ENCODE results near the gene TMEM37. TPM values are rescaled to one million over a fixed set of nuclear protein-coding genes. Genes with fewer than 3 reads are reported as not detected.

TMEM37 gene
- total and polyA plus RNA-seq, 2 of the 8 experiments (the other 6 are each of a cell fraction or from before 2014, with no cell fraction given), result 11.0 to 16.2 TPM

DNA sequence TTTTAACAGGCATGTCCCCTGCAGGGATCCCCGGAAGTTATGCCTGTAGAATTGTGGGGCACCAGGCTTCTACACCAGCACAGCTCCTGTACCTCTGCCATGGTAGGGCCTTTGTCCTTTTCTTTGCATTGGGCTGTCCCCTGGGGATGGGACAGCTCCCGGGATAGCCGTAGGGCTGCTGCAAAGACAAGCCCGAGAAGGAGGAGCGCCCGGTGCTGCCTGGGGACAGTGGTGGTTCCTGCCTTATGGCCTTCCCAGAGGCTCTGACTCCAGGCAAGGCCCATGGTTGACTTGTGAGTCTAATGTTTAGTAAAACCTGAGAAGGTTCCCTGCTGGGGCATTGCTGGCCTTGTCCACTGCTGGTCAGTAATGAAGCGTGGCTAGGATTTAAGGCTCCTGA is 30.9 kb downstream of the TMEM37 start:
- H3K4me2 ChIP-seq (ENCODE audit: insufficient read depth in 1 of 2, low read depth in 2 of 2, low read length in 2 of 2), result no peak overlapping the region
- no peaks in the 10 kb centered on the region; a peak in 1 of 7 replicates for H3K27me3 ChIP-seq (replicated peaks in 1 of 4; ENCODE audit: control insufficient read depth in 3 of 4, extremely low read depth in 1 of 4, insufficient read depth in 3 of 4, low read length in 3 of 4)
- no peak overlapping the region for H3K4ac ChIP-seq (replicated peaks; ENCODE audit: insufficient read length, low read depth, low read length)
- H3K14ac ChIP-seq (ENCODE audit: insufficient read length), result no peak overlapping the region
- no peak overlapping the region for H2BK120ac ChIP-seq (replicated peaks; ENCODE audit: low read depth, low read length)
- peaks cover 2% of the 10 kb centered on the region; the same call in 1 of the 2 replicates for H3K23me2 ChIP-seq (ENCODE audit: low read depth, low read length)
- no peak overlapping the region for H3K9ac ChIP-seq (replicated peaks in 1 of 4; ENCODE audit: extremely low read depth in 1 of 4, low read depth in 3 of 4, low read length in 3 of 4)
- H3K18ac ChIP-seq (ENCODE audit: extremely low read depth, low read length), result no peak overlapping the region
- no peak overlapping the region for H3K23ac ChIP-seq (ENCODE audit: insufficient read length)
- H3K79me2 ChIP-seq (ENCODE audit: control insufficient read depth in 1 of 2, insufficient read depth in 2 of 2, low read length in 2 of 2), result no peaks in the 10 kb centered on the region
- no peak overlapping the region for H2BK5ac ChIP-seq (ENCODE audit: low read depth, low read length)
- no peak overlapping the region for H2BK15ac ChIP-seq (ENCODE audit: low read length)
- H3K27ac ChIP-seq (ENCODE audit: low read depth, low read length), result no peak overlapping the region
- no peak overlapping the region for H3K4me3 ChIP-seq (ENCODE audit: extremely low read depth in 1 of 4, insufficient read depth in 2 of 4, low read depth in 3 of 4, low read length in 4 of 4)
- H4K5ac ChIP-seq (ENCODE audit: insufficient read length, low read depth, low read length), result no peak overlapping the region
- H2BK12ac ChIP-seq (ENCODE audit: low read depth, low read length), result no peak overlapping the region
- no peak overlapping the region for H2AFZ ChIP-seq (ENCODE audit: low read length)
- POLR2A ChIA-PET (ENCODE audit: partially characterized antibody), result no interaction called here
- H2BK20ac ChIP-seq (ENCODE audit: low read length), result no peak overlapping the region
- H3K56ac ChIP-seq (replicated peaks; ENCODE audit: insufficient read length, low read depth, low read length), result no peak overlapping the region
- H4K8ac ChIP-seq (ENCODE audit: extremely low read depth, insufficient read depth, low read length), result no peak overlapping the region
- no peak for TF ChIP-seq SP2 (IDR thresholded peaks at IDR 0.05; ENCODE audit: low read length)
- CTCF ChIA-PET (ENCODE audit: partially characterized antibody), result interaction anchor here (0.8 to 9.6 kb wide), 5 partner anchors 13 to 198 kb away, joined by 3 to 90 read pairs (median 5); no protein-coding TSS in a partner anchor
- no peaks in the 10 kb centered on the region for H3K4me1 ChIP-seq (replicated peaks in 1 of 4; ENCODE audit: control insufficient read depth in 3 of 4, insufficient read depth in 4 of 4, low read length in 3 of 4)
- H3K36me3 ChIP-seq (ENCODE audit: control insufficient read depth in 2 of 4, insufficient read depth in 4 of 4, low read length in 3 of 4), result no peaks in the 10 kb centered on the region
- no peaks in the 10 kb centered on the region for H3K79me1 ChIP-seq (ENCODE audit: low read depth, low read length)
- H4K20me1 ChIP-seq (replicated peaks in 1 of 2; ENCODE audit: control insufficient read depth in 1 of 2, insufficient read depth in 2 of 2, low read length in 2 of 2), result no peaks in the 10 kb centered on the region
- H3K9me3 ChIP-seq (ENCODE audit: insufficient read depth in 2 of 2, low read depth in 1 of 2, low read length in 1 of 2), result no peaks in the 10 kb centered on the region
- H2AK5ac ChIP-seq (ENCODE audit: low read depth, low read length), result no peak overlapping the region
- H4K91ac ChIP-seq (replicated peaks; ENCODE audit: insufficient read length, low read length), result no peak overlapping the region
- 86% methylated on average over 7 of the region's 7 CpGs; no CpG with 5 or more reads in 1 of the 2 experiments for WGBS, 2 experiments (ENCODE audit: extremely low coverage in 1 of 2, insufficient coverage in 1 of 2, insufficient read length in 1 of 2, insufficient replicate concordance in 2 of 2, low coverage in 1 of 2, low lambda C conversion rate in 2 of 2, missing lambda C conversion rate in 1 of 2)
- DNase-seq (ENCODE audit: low read depth in 1 of 2, low spot score in 2 of 2) (no peak), FAIRE-seq (no peak)
